ENCODE data around the gene MATN1.

The MATN1 gene

GRCh38 chr1:30732277-30732996 is 9.1 kb upstream of the MATN1 start:
- no peak overlapping the region for H3K9ac ChIP-seq (ENCODE audit: low read length in 5 of 5)
- H3K27ac ChIP-seq (ENCODE audit: low read depth, low read length) = no peak overlapping the region

GRCh38 chr1:30731806-30732276 is 8.5 kb upstream of the MATN1 start:
- H3K27ac ChIP-seq (ENCODE audit: low read depth, low read length) = no peak overlapping the region

More at GRCh38 chr1:30732277-30732996, 9.1 kb upstream of the MATN1 start:
- peaks cover 0 to 3% (median 0%) of the 10 kb centered on the region in 5 donors for H3K27me3 ChIP-seq (ENCODE audit: control insufficient read depth in 5 of 5, insufficient read depth in 4 of 5, low read length in 5 of 5)
- peaks cover 0 to 18% (median 8%) of the 10 kb centered on the region in 5 donors for H3K4me1 ChIP-seq (ENCODE audit: control insufficient read depth in 5 of 5, insufficient read depth in 5 of 5, low read length in 5 of 5)
- no peak overlapping the region for H3K4me3 ChIP-seq (ENCODE audit: low read depth in 1 of 5, low read length in 5 of 5)
- no peaks in the 10 kb centered on the region for H3K9me3 ChIP-seq (ENCODE audit: control insufficient read depth in 5 of 5, low read length in 5 of 5)
- peaks cover 0 to 48% (median 28%) of the 10 kb centered on the region in 5 donors for H3K36me3 ChIP-seq (ENCODE audit: control insufficient read depth in 5 of 5, insufficient read depth in 5 of 5, low read length in 5 of 5)

GRCh38 chr1:30731109-30731805 is 7.9 kb upstream of the MATN1 start:
- H3K36me3 ChIP-seq (ENCODE audit: control insufficient read depth in 5 of 5, insufficient read depth in 5 of 5, low read length in 5 of 5) = peaks cover 0 to 37% (median 21%) of the 10 kb centered on the region in 5 donors
- no peak overlapping the region for H3K9ac ChIP-seq (ENCODE audit: low read length in 5 of 5)
- H3K4me1 ChIP-seq (ENCODE audit: control insufficient read depth in 5 of 5, insufficient read depth in 5 of 5, low read length in 5 of 5) = peaks cover 0 to 18% (median 8%) of the 10 kb centered on the region in 5 donors

More at GRCh38 chr1:30731806-30732276, 8.5 kb upstream of the MATN1 start:
- Histone ChIP-seq H3K4me1 (ENCODE audit: control insufficient read depth in 5 of 5, insufficient read depth in 5 of 5, low read length in 5 of 5) (peaks cover 0 to 18% (median 8%) of the 10 kb centered on the region in 5 donors), H3K36me3 (ENCODE audit: control insufficient read depth in 5 of 5, insufficient read depth in 5 of 5, low read length in 5 of 5) (peaks cover 0 to 42% (median 24%) of the 10 kb centered on the region in 5 donors), H3K27me3 (ENCODE audit: control insufficient read depth in 5 of 5, insufficient read depth in 4 of 5, low read length in 5 of 5) (peaks cover 0 to 3% (median 0%) of the 10 kb centered on the region in 5 donors), H3K9ac (ENCODE audit: low read length in 5 of 5) (no peak overlapping the region), H3K9me3 (ENCODE audit: control insufficient read depth in 5 of 5, low read length in 5 of 5) (no peaks in the 10 kb centered on the region), H3K4me3 (ENCODE audit: low read depth in 1 of 5, low read length in 5 of 5) (no peak overlapping the region)

GRCh38 chr1:30730346-30731108 is 7.1 kb upstream of the MATN1 start:
- peaks cover 0 to 18% (median 8%) of the 10 kb centered on the region in 5 donors for H3K4me1 ChIP-seq (ENCODE audit: control insufficient read depth in 5 of 5, insufficient read depth in 5 of 5, low read length in 5 of 5)
- H3K9ac ChIP-seq (ENCODE audit: low read length in 5 of 5) = no peak overlapping the region
- peaks cover 0 to 31% (median 19%) of the 10 kb centered on the region in 5 donors for H3K36me3 ChIP-seq (ENCODE audit: control insufficient read depth in 5 of 5, insufficient read depth in 5 of 5, low read length in 5 of 5)
- peaks cover 0 to 3% (median 0%) of the 10 kb centered on the region in 5 donors for H3K27me3 ChIP-seq (ENCODE audit: control insufficient read depth in 5 of 5, insufficient read depth in 4 of 5, low read length in 5 of 5)
- H3K27ac ChIP-seq (ENCODE audit: low read depth, low read length) = no peak overlapping the region
- no peaks in the 10 kb centered on the region for H3K9me3 ChIP-seq (ENCODE audit: control insufficient read depth in 5 of 5, low read length in 5 of 5)
- no peak overlapping the region for H3K4me3 ChIP-seq (ENCODE audit: low read depth in 1 of 5, low read length in 5 of 5)

More at GRCh38 chr1:30731109-30731805, 7.9 kb upstream of the MATN1 start:
- Histone ChIP-seq H3K9me3 (ENCODE audit: control insufficient read depth in 5 of 5, low read length in 5 of 5) (no peaks in the 10 kb centered on the region), H3K4me3 (ENCODE audit: low read depth in 1 of 5, low read length in 5 of 5) (no peak overlapping the region), H3K27me3 (ENCODE audit: control insufficient read depth in 5 of 5, insufficient read depth in 4 of 5, low read length in 5 of 5) (peaks cover 0 to 3% (median 0%) of the 10 kb centered on the region in 5 donors), H3K27ac (ENCODE audit: low read depth, low read length) (no peak overlapping the region)

- H3K27ac ChIP-seq (ENCODE audit: low read depth, low read length) = no peak overlapping the region
- H3K9ac ChIP-seq (ENCODE audit: low read length in 5 of 5) = no peak overlapping the region
- peaks cover 0 to 3% (median 0%) of the 10 kb centered on the region in 5 donors for H3K27me3 ChIP-seq (ENCODE audit: control insufficient read depth in 5 of 5, insufficient read depth in 4 of 5, low read length in 5 of 5)
- no peaks in the 10 kb centered on the region for H3K9me3 ChIP-seq (ENCODE audit: control insufficient read depth in 5 of 5, low read length in 5 of 5)
- peaks cover 0 to 29% (median 21%) of the 10 kb centered on the region in 5 donors for H3K36me3 ChIP-seq (ENCODE audit: control insufficient read depth in 5 of 5, insufficient read depth in 5 of 5, low read length in 5 of 5)
- H3K4me1 ChIP-seq (ENCODE audit: control insufficient read depth in 5 of 5, insufficient read depth in 5 of 5, low read length in 5 of 5) = peaks cover 0 to 18% (median 8%) of the 10 kb centered on the region in 5 donors
- no peak overlapping the region for H3K4me3 ChIP-seq (ENCODE audit: low read depth in 1 of 5, low read length in 5 of 5)
Measured at GRCh38 chr1:30729901-30730300, 6.5 kb upstream of the MATN1 start.

GRCh38 chr1:30728832-30729638 is 5.7 kb upstream of the MATN1 start:
- Histone ChIP-seq H3K9me3 (ENCODE audit: control insufficient read depth in 5 of 5, low read length in 5 of 5) (no peaks in the 10 kb centered on the region), H3K27ac (ENCODE audit: low read depth, low read length) (no peak overlapping the region), H3K9ac (ENCODE audit: low read length in 5 of 5) (no peak overlapping the region), H3K36me3 (ENCODE audit: control insufficient read depth in 5 of 5, insufficient read depth in 5 of 5, low read length in 5 of 5) (peaks cover 0 to 25% (median 17%) of the 10 kb centered on the region in 5 donors), H3K4me3 (ENCODE audit: low read depth in 1 of 5, low read length in 5 of 5) (no peak overlapping the region), H3K27me3 (ENCODE audit: control insufficient read depth in 5 of 5, insufficient read depth in 4 of 5, low read length in 5 of 5) (peaks cover 0 to 3% (median 0%) of the 10 kb centered on the region in 5 donors), H3K4me1 (ENCODE audit: control insufficient read depth in 5 of 5, insufficient read depth in 5 of 5, low read length in 5 of 5) (peaks cover 0 to 18% (median 8%) of the 10 kb centered on the region in 5 donors)

GRCh38 chr1:30728340-30728739 is 5.0 kb upstream of the MATN1 start:
- Histone ChIP-seq H3K4me3 (ENCODE audit: low read depth in 1 of 5, low read length in 5 of 5) (no peak overlapping the region), H3K36me3 (ENCODE audit: control insufficient read depth in 5 of 5, insufficient read depth in 5 of 5, low read length in 5 of 5) (peaks cover 0 to 18% (median 12%) of the 10 kb centered on the region in 5 donors), H3K9me3 (ENCODE audit: control insufficient read depth in 5 of 5, low read length in 5 of 5) (no peaks in the 10 kb centered on the region), H3K27ac (ENCODE audit: low read depth, low read length) (no peak overlapping the region), H3K4me1 (ENCODE audit: control insufficient read depth in 5 of 5, insufficient read depth in 5 of 5, low read length in 5 of 5) (peaks cover 0 to 18% (median 8%) of the 10 kb centered on the region in 5 donors), H3K27me3 (ENCODE audit: control insufficient read depth in 5 of 5, insufficient read depth in 4 of 5, low read length in 5 of 5) (peaks cover 0 to 3% (median 0%) of the 10 kb centered on the region in 5 donors), H3K9ac (ENCODE audit: low read length in 5 of 5) (no peak overlapping the region)

GRCh38 chr1:30727824-30728223 is 4.4 kb upstream of the MATN1 start:
- peaks cover 0 to 3% (median 0%) of the 10 kb centered on the region in 5 donors for H3K27me3 ChIP-seq (ENCODE audit: control insufficient read depth in 5 of 5, insufficient read depth in 4 of 5, low read length in 5 of 5)
- peaks cover 0 to 19% (median 11%) of the 10 kb centered on the region in 5 donors for H3K36me3 ChIP-seq (ENCODE audit: control insufficient read depth in 5 of 5, insufficient read depth in 5 of 5, low read length in 5 of 5)
- no peak overlapping the region for H3K9ac ChIP-seq (ENCODE audit: low read length in 5 of 5)
- no peaks in the 10 kb centered on the region for H3K9me3 ChIP-seq (ENCODE audit: control insufficient read depth in 5 of 5, low read length in 5 of 5)
- peaks cover 0 to 18% (median 8%) of the 10 kb centered on the region in 5 donors for H3K4me1 ChIP-seq (ENCODE audit: control insufficient read depth in 5 of 5, insufficient read depth in 5 of 5, low read length in 5 of 5)
- H3K27ac ChIP-seq (ENCODE audit: low read depth, low read length) = no peak overlapping the region
- H3K4me3 ChIP-seq (ENCODE audit: low read depth in 1 of 5, low read length in 5 of 5) = no peak overlapping the region
